SJCRH30 (cell line): ENCODE data around the gene VNN1. TPM values are rescaled to one million over a fixed set of nuclear protein-coding genes. Genes with fewer than 3 reads are reported as not detected.
A peak's percentile ranks its signal among the peaks of the same experiment; 100 is the strongest.

ENCODE experiments used
- DNase-seq, 2 experiments: peaks; one replicate each; pipeline ENCODE4 v3.0.0-alpha.2; 2015 to 2020
- H3K27ac ChIP-seq: fragments of 250-450 bp; sonication (Bioruptor Pico); 2 replicates; pipeline ENCODE4 v1.5.1; 2020; ENCODE audit warnings: mild to moderate bottlenecking, moderate library complexity
- H3K27me3 ChIP-seq: fragments of 250-450 bp; sonication (Bioruptor Pico); 2 replicates; pipeline ENCODE4 v1.5.1; 2020; ENCODE audit warnings: mild to moderate bottlenecking, moderate library complexity
- H3K36me3 ChIP-seq: fragments of 250-450 bp; sonication (Bioruptor Pico); 2 replicates; pipeline ENCODE4 v1.5.1; 2020; ENCODE audit warnings: mild to moderate bottlenecking, moderate library complexity
- H3K4me1 ChIP-seq: fragments of 250-450 bp; sonication (Bioruptor Pico); 2 replicates; pipeline ENCODE4 v1.5.1; 2020; ENCODE audit warnings: mild to moderate bottlenecking, moderate library complexity
- H3K4me3 ChIP-seq: fragments of 250-450 bp; sonication (Bioruptor Pico); 2 replicates; pipeline ENCODE4 v1.5.1; 2020; ENCODE audit warnings: mild to moderate bottlenecking, moderate library complexity
- H3K9me3 ChIP-seq: fragments of 250-450 bp; sonication (Bioruptor Pico); replicated peaks from 2 replicates; pipeline ENCODE4 v1.5.1; 2020; ENCODE audit warnings: mild to moderate bottlenecking, moderate library complexity
- total RNA-seq: library from RNA; depleted of rRNA; stranded (reverse); fragments of >200 nt; shearing (Covaris generic); gene quantifications from 2 replicates; pipeline ENCODE4 v1.2.3, GENCODE V29; 2014; rRNA removed

Gene VNN1, protein sequence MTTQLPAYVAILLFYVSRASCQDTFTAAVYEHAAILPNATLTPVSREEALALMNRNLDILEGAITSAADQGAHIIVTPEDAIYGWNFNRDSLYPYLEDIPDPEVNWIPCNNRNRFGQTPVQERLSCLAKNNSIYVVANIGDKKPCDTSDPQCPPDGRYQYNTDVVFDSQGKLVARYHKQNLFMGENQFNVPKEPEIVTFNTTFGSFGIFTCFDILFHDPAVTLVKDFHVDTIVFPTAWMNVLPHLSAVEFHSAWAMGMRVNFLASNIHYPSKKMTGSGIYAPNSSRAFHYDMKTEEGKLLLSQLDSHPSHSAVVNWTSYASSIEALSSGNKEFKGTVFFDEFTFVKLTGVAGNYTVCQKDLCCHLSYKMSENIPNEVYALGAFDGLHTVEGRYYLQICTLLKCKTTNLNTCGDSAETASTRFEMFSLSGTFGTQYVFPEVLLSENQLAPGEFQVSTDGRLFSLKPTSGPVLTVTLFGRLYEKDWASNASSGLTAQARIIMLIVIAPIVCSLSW
- 0.10 TPM in 1 of 2 replicates, not detected in the other for total RNA-seq

DNA sequence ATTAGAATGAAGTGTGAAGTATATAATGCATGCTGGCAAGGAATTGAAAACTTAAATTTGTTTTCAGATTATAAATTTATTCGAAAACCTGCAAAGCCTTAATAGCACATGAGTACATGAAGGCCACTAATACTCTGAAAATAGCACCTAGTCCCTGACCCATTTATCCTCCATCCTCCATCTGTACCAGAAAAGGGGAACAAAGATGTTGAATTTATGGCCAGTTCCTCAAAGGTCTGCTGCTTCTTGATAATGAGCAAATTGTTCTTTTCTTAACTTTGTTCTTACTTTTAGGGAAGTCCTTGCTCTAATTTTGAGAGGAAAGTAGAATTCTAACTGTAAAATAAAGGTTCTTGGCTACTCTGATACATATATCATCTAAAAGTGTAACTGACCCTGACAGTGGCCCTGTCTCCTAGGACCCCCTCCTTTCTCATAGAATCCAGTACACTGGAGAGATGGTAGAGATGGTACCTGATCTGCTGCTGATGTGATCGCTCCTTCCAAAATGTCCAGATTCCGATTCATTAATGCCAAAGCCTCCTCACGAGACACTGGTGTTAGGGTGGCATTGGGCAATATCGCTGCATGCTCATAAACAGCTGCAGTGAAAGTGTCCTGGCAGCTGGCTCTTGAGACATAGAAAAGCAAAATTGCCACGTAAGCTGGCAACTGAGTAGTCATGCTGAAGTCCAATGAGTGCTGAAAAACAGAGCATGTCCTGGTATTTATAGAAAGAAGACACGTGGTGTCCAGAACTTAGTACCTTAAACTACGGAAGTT lies at the start of gene VNN1:
TSS of gene VNN1 (minus strand) at position 704 of the 783 bp plus-strand sequence. CDS start at position 684, 20 bp downstream.
- Histone ChIP-seq H3K9me3 (no peaks in the 10 kb centered on the region), H3K27ac (no peak within 1 kb of the TSS), H3K4me3 (no peak within 1 kb of the TSS), H3K4me1 (no peaks in the 10 kb centered on the region), H3K27me3 (no peaks in the 10 kb centered on the region), H3K36me3 (no peaks in the 10 kb centered on the region)
- DNase-seq = no peak

DNA sequence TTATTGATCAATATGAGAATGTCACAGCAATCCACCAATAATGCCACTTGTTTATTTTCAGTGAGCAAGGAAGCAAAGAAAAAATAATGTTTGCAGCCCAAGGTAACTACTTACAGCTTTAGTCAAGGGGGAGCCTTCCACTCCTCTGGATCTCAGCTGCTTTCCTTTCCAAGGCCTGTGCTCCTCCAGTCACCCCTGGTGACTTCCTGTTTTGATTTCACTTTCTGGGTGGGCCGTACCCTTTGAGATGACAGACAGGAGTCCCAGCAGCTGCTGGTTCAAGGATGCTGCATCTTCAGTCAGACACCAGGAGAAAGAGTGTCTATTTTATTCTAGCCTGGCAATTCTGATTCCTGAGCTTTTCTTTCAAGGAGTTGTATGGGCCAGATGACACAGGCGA lies 49.4 kb upstream of the VNN1 start:
- Histone ChIP-seq H3K27ac (no peak overlapping the region), H3K27me3 (no peaks in the 10 kb centered on the region), H3K9me3 (no peaks in the 10 kb centered on the region), H3K36me3 (no peaks in the 10 kb centered on the region), H3K4me1 (peaks cover 6% of the 10 kb centered on the region; the same call in 1 of the 2 replicates), H3K4me3 (no peak overlapping the region)
- DNase-seq = peak; percentile 49 to 68

DNA sequence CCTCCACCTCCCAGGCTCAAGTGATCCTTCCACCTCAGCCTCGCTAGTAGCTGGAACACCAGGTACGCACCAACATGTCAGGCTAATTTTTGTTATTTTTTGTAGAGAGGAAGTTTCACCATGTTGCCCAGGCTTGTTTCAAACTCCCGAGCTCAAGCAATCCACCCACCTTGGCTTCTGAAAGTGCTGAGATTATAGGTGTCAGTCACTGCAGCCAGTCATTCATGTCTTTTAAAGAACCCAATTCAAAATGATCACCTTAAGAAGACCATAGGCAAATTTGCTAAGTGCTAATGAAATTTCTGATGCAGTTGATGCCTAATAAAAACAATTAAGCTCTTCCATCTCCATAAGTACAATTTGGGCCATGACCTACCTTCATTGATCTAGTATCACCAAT lies 46.4 kb upstream of the VNN1 start:
- Histone ChIP-seq H3K9me3 (no peaks in the 10 kb centered on the region), H3K27me3 (no peaks in the 10 kb centered on the region), H3K4me1 (peaks cover 6% of the 10 kb centered on the region; the same call in 1 of the 2 replicates), H3K36me3 (no peaks in the 10 kb centered on the region), H3K27ac (no peak overlapping the region), H3K4me3 (no peak overlapping the region)
- DNase-seq = no peak

DNA sequence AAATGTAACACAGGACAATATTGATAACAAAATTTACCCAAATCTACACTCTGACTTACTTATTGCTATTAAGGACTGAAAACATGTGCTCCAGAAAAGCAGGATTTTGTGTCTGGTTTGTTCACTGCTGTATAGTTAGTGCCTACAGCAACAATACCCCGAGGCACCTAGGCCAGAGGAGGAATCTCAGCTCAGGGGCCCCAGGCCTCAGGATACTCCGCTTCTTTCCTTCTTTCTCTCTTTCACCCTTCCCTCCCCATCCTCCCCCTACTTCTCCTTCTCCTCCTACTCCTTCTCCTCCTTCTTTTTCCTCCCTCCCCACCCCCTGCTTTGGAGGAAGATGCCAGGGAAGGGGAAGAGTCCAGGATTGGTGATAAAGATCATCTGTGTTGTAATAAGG lies 44.8 kb upstream of the VNN1 start:
- H3K27me3 ChIP-seq = no peaks in the 10 kb centered on the region
- H3K4me1 ChIP-seq = peaks cover 6% of the 10 kb centered on the region; the same call in 1 of the 2 replicates
- H3K27ac ChIP-seq = no peak overlapping the region
- no peaks in the 10 kb centered on the region for H3K36me3 ChIP-seq
- no peak for DNase-seq
- H3K9me3 ChIP-seq = no peaks in the 10 kb centered on the region
- no peak overlapping the region for H3K4me3 ChIP-seq

DNA sequence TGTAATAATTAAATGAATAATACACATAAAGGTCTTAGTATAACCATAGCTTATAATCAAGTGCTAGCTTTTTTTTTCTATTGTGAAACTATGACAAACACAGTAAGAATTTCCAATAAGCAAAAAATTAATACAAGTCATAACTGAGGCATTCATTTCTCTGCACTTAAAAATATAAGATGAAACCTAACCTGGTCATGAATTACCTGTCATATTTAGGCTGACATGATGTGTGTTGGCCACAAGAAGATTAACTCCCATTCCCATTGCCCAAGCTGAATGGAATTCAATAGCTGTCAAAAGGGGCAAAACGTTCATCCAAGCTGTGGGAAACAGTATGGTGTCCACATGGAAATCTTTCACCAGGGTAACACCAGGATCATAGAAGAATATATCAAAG lies 38.4 kb upstream of the VNN1 start:
- no peaks in the 10 kb centered on the region for H3K36me3 ChIP-seq
- H3K4me1 ChIP-seq = no peaks in the 10 kb centered on the region
- DNase-seq = no peak
- H3K4me3 ChIP-seq = no peak overlapping the region
- no peaks in the 10 kb centered on the region for H3K27me3 ChIP-seq
- no peaks in the 10 kb centered on the region for H3K9me3 ChIP-seq
- no peak overlapping the region for H3K27ac ChIP-seq

DNA sequence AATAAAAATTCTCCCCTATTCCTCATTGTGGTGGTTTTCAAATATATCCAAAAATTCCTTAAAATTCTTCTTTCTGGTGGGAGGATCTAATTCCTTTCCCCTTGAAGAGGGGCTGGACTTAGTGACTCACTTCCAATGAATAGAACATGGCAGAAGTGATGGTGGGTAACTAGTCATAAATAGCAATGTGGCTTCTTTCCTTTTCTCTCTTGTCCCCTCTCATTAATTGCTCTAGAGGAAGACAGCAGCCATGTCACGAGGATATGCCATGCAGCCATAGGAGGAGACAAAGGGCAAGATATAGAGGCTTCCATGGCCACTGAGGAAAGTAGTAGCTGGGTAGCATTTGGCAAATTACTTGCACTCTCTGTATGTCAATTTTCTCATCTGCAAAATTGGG lies 38.0 kb upstream of the VNN1 start:
- Histone ChIP-seq H3K36me3 (no peaks in the 10 kb centered on the region), H3K9me3 (no peaks in the 10 kb centered on the region), H3K4me3 (no peak overlapping the region), H3K4me1 (no peaks in the 10 kb centered on the region), H3K27me3 (no peaks in the 10 kb centered on the region), H3K27ac (no peak overlapping the region)
- DNase-seq = no peak

DNA sequence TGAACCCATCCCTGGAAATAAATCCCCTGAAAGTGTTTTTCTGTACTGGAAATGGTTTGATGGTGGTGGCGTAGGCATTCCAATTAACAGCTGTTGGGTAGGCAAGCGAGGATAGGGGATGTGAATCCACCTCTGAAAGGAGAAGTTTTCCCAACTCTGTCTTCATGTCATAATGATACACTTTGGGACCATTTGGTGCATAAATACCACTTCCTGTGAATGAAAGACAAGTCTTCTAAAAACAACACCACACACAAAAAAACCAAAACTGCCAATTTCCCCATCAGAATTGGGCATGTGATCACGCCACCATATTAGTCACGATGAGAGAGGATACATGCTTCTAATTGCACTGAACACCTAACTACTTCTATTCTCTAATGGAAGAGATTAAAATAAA lies 37.5 kb upstream of the VNN1 start:
- H3K4me1 ChIP-seq = no peaks in the 10 kb centered on the region
- H3K4me3 ChIP-seq = no peak overlapping the region

DNA sequence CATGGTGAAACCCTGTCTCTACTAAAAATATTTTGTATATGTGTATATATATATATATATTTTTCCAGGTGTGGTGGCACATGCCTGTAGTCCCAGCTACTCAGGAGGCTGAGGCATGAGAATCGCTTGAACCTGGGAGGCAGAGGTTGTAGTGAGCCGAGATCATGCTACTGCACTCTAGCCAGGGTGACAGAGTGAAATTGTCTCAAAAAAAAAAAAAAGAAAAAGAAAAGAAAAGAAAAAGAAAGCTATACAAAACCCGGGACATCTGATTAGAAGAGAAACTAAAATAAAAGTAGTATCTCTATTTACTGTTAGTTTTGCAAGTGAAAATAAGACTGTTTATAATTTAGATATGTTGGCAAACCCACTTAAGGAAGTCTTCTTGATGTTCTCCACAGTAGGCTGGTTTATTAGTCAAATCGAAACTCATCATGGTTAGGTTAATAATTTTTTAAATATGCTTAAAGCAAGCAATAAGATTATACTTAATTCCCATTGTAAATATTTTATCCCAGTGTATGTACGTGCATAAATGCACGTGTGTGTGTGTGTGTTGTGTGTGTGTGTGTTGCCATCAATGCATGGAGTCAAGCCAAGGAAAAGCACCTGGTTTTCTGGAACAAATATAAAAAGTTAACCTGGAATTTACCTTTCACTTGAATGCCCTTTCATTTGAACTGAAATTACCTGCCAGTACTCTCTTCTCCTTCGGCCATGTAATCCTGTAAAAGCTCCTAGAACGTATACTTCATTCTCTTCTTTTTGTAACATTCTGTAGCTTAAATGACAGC lies 36.8 kb upstream of the VNN1 start:
- H3K4me3 ChIP-seq = no peak overlapping the region
- no peaks in the 10 kb centered on the region for H3K4me1 ChIP-seq
- H3K9me3 ChIP-seq = no peaks in the 10 kb centered on the region
- no peak overlapping the region for H3K27ac ChIP-seq
- no peak for DNase-seq
- H3K36me3 ChIP-seq = no peaks in the 10 kb centered on the region
- H3K27me3 ChIP-seq = no peaks in the 10 kb centered on the region

More for the DNA sequence above, 37.5 kb upstream of the VNN1 start:
- H3K9me3 ChIP-seq = no peaks in the 10 kb centered on the region
- H3K36me3 ChIP-seq = no peaks in the 10 kb centered on the region
- no peak for DNase-seq
- H3K27me3 ChIP-seq = no peaks in the 10 kb centered on the region
- no peak overlapping the region for H3K27ac ChIP-seq

DNA sequence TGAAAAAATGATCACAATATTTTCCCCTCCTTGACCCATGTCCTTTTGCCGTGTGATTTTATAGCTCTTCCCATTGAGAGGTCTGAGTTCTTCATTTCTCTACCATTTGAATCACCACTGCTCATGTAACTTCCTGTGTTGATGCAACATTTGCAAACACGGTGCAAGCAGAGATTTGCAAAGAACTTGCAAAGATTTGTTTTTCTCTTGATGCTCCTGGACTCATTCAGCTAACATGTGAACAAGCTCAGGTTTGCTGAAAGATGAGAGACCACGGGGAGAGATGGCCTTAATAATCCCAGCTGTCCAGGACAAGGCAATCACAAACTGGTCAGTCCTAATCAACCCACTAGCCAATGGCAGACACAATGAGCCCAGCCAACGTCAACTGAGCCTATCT lies 35.3 kb upstream of the VNN1 start:
- no peaks in the 10 kb centered on the region for H3K36me3 ChIP-seq
- no peak overlapping the region for H3K27ac ChIP-seq
- H3K4me1 ChIP-seq = no peaks in the 10 kb centered on the region
- no peaks in the 10 kb centered on the region for H3K27me3 ChIP-seq
- no peak overlapping the region for H3K4me3 ChIP-seq
- no peaks in the 10 kb centered on the region for H3K9me3 ChIP-seq
- DNase-seq = no peak

DNA sequence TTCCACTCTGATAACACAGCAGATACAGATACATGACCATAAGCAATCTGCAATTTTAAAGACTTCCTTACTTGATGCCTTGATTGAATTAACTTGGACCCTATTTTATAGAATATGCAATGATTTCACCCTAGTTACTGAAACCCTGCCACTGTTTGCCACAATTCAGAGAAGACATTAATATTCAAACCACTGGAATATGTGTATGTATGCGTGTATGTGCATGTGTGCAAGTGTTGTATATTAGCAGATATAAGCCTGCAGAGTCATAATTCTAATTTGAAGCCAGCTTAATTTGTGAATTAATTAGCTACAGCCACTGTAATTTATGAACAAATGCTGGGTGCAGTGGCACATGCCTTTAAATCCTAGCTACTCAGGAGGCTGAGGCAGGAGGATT lies 34.6 kb upstream of the VNN1 start:
- Histone ChIP-seq H3K36me3 (no peaks in the 10 kb centered on the region), H3K27me3 (no peaks in the 10 kb centered on the region), H3K4me3 (no peak overlapping the region), H3K9me3 (no peaks in the 10 kb centered on the region), H3K27ac (no peak overlapping the region), H3K4me1 (no peaks in the 10 kb centered on the region)
- DNase-seq = no peak

DNA sequence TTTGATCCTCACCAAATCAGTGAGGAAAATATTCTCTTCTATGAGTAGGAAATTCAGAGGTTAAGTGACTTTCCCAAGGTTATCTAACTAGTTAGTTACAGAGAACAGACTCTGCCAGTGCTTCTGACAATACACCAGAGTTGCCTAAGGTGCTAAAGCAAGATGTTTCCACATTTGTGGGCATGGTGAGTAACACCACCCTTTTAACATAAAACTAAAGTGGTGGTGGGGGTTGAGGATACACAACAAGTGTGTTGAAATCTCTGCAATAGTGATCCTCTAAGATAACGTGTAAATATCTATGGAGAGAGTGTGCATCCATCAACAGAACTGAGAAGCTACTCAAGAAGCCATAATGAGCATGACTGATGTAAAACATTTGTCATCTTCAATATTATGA lies 32.2 kb upstream of the VNN1 start:
- Histone ChIP-seq H3K27me3 (no peaks in the 10 kb centered on the region), H3K4me1 (no peaks in the 10 kb centered on the region), H3K9me3 (no peaks in the 10 kb centered on the region), H3K36me3 (no peaks in the 10 kb centered on the region), H3K27ac (no peak overlapping the region), H3K4me3 (no peak overlapping the region)
- DNase-seq = no peak

DNA sequence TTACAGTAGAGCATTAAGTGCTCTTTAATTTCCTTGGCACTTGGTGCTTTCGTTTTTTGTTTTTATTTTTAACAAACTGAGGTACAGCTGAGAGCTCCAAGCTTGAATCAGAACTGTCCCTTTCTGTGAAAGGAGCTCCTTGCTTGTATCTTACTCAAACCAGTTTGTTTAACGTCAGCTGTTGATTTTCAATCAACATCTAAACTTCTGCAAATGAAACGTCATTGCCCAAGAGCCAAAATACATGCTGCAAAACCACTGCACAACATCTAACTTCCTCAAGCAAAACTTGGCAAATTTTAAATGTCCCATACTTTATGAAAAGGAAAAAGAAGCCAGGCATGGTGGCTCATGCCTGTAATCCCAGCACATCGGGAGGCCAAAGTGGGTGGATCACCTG lies 28.6 kb upstream of the VNN1 start:
- Histone ChIP-seq H3K4me1 (no peaks in the 10 kb centered on the region), H3K36me3 (no peaks in the 10 kb centered on the region), H3K4me3 (no peak overlapping the region), H3K27ac (no peak overlapping the region), H3K9me3 (no peaks in the 10 kb centered on the region), H3K27me3 (peaks cover 7% of the 10 kb centered on the region; the same call in 1 of the 2 replicates)
- no peak for DNase-seq

DNA sequence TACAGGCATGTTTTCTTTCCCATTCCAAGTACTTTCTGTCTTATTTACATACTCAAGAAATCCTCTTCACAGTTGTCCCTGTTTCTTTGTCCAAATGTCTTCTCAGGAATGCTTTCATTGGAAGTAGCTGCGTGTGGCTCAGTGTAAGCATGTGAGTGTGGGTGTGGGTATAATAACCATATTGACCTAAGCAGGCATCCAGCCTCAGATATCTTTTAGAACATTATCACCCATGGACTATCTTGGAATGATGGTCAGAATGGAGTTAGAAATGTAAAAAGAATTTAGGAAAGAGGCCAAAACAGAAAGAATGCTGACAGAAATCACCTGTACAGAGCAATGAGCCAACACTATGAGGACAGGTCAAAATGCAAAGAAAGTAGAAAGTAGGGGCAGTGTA lies 27.4 kb upstream of the VNN1 start:
- no peak for DNase-seq
- Histone ChIP-seq H3K4me3 (no peak overlapping the region), H3K4me1 (no peaks in the 10 kb centered on the region), H3K9me3 (no peaks in the 10 kb centered on the region), H3K36me3 (no peaks in the 10 kb centered on the region), H3K27ac (no peak overlapping the region), H3K27me3 (peaks cover 7% of the 10 kb centered on the region)

DNA sequence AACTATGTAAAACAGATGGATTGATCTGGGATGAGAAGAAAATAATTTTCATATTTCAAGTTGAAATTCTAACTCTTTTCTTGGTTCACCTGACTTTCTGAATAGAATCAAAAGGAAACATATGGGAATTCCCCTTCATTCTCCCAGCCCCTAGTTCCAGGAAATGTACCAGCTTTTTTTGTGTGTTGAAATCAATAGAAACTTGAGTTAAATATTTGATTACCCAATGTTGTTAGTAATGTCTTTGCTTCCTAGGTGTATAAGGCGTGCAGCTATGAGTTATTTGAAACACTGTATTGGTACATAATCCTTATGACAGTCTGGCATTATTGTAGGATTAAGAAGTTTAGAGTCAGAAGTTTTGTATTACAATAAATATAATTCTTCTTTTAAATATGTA lies 22.4 kb upstream of the VNN1 start:
- no peak overlapping the region for H3K4me3 ChIP-seq
- no peaks in the 10 kb centered on the region for H3K4me1 ChIP-seq
- peaks cover 10% of the 10 kb centered on the region for H3K27me3 ChIP-seq
- H3K27ac ChIP-seq = no peak overlapping the region
- H3K36me3 ChIP-seq = no peaks in the 10 kb centered on the region
- no peaks in the 10 kb centered on the region for H3K9me3 ChIP-seq
- no peak for DNase-seq
